GM08714 (cell line): ENCODE measurements around the gene ZFAND3.
"Not testable (repeated sequence)": the region's sequence is repeated elsewhere in the genome, so short reads cannot be mapped to it uniquely, and the experiment has no call there.

Experiments
- H3K4me3 ChIP-seq: fragments of 200-500 bp; sonication (Bioruptor generic); 2 replicates; pipeline ENCODE4 v1.5.1; 2014; ENCODE audit warnings: mild to moderate bottlenecking, low read length, inconsistent platforms
- ZNF274 ChIP-seq: IDR thresholded peaks from 2 replicates; pipeline ENCODE4 v1.6.1; 2012; ENCODE audit warnings: mild to moderate bottlenecking, low read depth, low read length

The ZFAND3 gene

GRCh38 chr6:38027685-38028373, 208.3 kb downstream of the ZFAND3 start:
- no peak overlapping the region; the same call in 1 of the 2 replicates for H3K4me3 ChIP-seq
- TF ChIP-seq ZNF274, result no peak

GRCh38 chr6:38030380-38030779, 210.9 kb downstream of the ZFAND3 start:
- H3K4me3 ChIP-seq, result no peak overlapping the region
- no peak for TF ChIP-seq ZNF274

- TF ChIP-seq ZNF274, result no peak
- H3K4me3 ChIP-seq, result no peak overlapping the region
Measured at GRCh38 chr6:38032797-38033196, 213.3 kb downstream of the ZFAND3 start.

- TF ChIP-seq ZNF274, result no peak
- H3K4me3 ChIP-seq, result no peak overlapping the region
Measured at GRCh38 chr6:38033442-38033982, 214.0 kb downstream of the ZFAND3 start.

GRCh38 chr6:38034274-38034914, 214.9 kb downstream of the ZFAND3 start:
- no peak for TF ChIP-seq ZNF274
- H3K4me3 ChIP-seq, result no peak overlapping the region

- no peak overlapping the region for H3K4me3 ChIP-seq
- no peak for TF ChIP-seq ZNF274
Measured at GRCh38 chr6:38035478-38035877, 216.0 kb downstream of the ZFAND3 start.

GRCh38 chr6:38039502-38039901, 220.0 kb downstream of the ZFAND3 start:
- TF ChIP-seq ZNF274, result no peak
- no peak overlapping the region for H3K4me3 ChIP-seq

GRCh38 chr6:38040254-38040653, 220.7 kb downstream of the ZFAND3 start:
- no peak overlapping the region for H3K4me3 ChIP-seq
- no peak for TF ChIP-seq ZNF274

GRCh38 chr6:38043259-38043753, 223.8 kb downstream of the ZFAND3 start:
- no peak overlapping the region for H3K4me3 ChIP-seq
- no peak for TF ChIP-seq ZNF274

- no peak for TF ChIP-seq ZNF274
- H3K4me3 ChIP-seq, result no peak overlapping the region
Measured at GRCh38 chr6:38045701-38046305, 226.3 kb downstream of the ZFAND3 start.

- H3K4me3 ChIP-seq, result no peak overlapping the region
- no peak for TF ChIP-seq ZNF274
Measured at GRCh38 chr6:38047562-38047961, 228.0 kb downstream of the ZFAND3 start.

- H3K4me3 ChIP-seq, result not testable (repeated sequence)
Measured at GRCh38 chr6:38049861-38050397, 230.4 kb downstream of the ZFAND3 start.

GRCh38 chr6:38051819-38052434, 232.4 kb downstream of the ZFAND3 start:
- no peak overlapping the region for H3K4me3 ChIP-seq
- TF ChIP-seq ZNF274, result no peak

- no peak overlapping the region for H3K4me3 ChIP-seq
- TF ChIP-seq ZNF274, result no peak
Measured at GRCh38 chr6:38054527-38055202, 235.1 kb downstream of the ZFAND3 start.

GRCh38 chr6:38055203-38055589, 235.7 kb downstream of the ZFAND3 start:
- H3K4me3 ChIP-seq, result no peak overlapping the region
- no peak for TF ChIP-seq ZNF274
